Fibroblast of skin of scalp (primary cell): Measurements from ENCODE around the gene ATP2A3.
"Not testable (repeated sequence)": the region's sequence is repeated elsewhere in the genome, so short reads cannot be mapped to it uniquely, and the experiment has no call there.

Experiments
- DNase-seq: peaks from one replicate; pipeline ENCODE4 v3.0.0-alpha.2; 2013

The ATP2A3 gene

GRCh38 chr17:3954976-3955672, 9.1 kb downstream of the ATP2A3 start:
- DNase-seq: no peak

DNA sequence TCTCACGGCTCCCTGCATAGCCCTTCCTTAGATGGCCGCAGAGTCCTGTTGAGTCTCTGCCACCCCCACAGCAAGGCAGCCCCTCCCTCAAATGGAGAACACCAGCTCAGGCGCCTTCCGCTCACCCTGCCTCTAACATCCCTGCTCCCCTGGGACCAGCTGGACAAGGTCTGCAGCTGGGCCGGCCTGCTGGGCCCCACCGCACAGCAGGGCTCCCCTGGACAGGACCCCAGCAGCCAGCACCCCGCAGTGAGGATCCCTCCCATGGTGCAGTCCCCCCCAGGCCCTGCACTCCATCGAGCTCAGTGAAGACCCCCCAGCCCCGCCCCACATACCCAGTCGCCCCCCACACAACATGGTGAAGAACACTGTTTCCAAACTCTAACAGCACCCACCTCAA, 10.2 kb downstream of the ATP2A3 start:
- no peak for DNase-seq

DNA sequence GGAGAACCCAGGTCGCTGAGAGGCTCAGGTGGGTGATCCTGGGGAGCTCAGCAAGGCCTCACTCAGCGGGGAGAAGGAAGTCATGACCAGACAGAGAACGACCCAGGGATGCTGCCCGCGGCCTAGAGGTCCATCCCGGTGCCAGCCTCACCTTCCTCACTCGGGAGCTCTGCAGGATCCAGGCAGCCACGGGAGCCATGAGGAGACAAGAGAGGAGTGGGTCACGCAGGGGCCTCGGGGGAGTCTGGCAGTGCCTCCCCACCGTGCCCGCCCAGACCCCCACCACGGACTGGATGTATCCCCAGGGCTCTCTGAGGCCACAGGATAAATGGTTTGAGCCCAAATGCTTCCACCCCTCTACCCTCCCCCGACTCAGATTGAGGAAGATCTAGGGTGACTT, 10.7 kb downstream of the ATP2A3 start:
- no peak for DNase-seq

- DNase-seq: no peak
These were observed 12.1 kb downstream of the ATP2A3 start for GRCh38 chr17:3952186-3952585.

GRCh38 chr17:3951420-3951819, 12.8 kb downstream of the ATP2A3 start:
- DNase-seq: no peak

- no peak for DNase-seq
These were observed 13.2 kb downstream of the ATP2A3 start for GRCh38 chr17:3951003-3951402.

- no peak for DNase-seq
These were observed 13.7 kb downstream of the ATP2A3 start for GRCh38 chr17:3950584-3950983.

DNA sequence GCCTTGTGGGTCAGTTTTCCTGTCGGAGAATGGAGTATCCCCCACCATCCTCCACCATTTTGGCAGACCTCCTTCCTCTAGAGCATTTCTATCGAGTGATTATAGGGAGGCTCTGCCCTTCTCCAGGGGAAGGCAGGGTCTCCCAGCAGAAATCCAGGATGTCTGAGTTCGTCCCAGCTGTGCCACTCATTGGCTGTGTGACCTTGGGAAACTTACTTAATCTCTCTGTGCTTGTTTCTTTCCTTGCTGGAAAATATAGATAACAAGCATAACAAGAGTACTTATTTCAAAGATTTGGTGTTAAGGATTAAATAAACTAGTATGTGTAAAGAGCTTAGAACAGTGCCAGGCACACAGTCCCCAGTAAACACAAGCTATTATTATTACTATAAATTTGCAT, 14.8 kb downstream of the ATP2A3 start:
- no peak for DNase-seq

GRCh38 chr17:3948551-3948950, 15.7 kb downstream of the ATP2A3 start:
- not testable (repeated sequence) for DNase-seq

DNA sequence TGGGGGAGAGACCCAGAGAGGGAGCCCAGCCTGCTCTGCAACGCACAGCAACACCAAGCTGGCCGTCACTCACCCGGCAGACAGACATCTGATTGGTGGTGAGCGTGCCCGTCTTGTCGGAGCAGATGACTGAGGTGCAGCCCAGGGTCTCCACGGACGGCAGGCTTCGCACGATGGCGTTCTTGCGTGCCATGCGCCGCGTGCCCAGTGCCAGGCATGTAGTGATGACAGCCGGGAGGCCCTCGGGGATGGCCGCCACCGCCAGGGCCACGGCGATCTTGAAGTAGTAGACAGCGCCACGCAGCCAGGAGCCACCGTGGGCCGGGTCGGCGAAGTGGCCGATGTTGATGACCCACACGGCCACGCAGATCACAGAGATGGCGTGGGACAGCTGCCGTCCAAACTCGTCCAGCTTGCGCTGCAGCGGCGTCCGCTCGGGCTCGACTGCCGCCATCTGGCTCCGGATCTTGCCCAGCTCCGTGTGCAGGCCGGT, 16.9 kb downstream of the ATP2A3 start:
- DNase-seq: no peak

DNA sequence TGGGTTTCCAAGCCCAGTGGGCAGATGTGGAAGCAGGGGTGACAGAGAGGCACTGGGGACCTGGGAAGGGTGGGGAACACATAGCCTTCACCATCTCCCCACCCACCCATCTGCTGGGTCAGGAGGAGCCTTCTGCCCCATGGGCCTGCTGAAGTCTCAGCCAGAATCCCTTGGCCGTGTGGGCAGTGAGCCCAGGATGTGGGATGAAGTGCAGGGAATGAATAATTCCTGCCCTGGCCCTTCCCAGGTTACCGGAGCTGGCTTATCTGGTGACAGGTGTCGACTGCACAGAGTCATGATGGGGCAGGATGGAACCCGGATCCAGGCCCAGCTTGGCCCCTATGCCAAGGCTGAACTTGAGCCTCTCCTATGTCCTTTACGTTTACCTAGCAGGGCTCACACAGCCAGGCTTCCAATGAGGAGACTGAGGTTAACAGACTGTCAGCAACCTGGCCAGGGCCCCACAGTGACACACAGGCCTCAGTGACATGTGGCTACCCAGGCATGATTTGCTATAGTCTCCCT, 17.5 kb downstream of the ATP2A3 start:
- DNase-seq: no peak

DNA sequence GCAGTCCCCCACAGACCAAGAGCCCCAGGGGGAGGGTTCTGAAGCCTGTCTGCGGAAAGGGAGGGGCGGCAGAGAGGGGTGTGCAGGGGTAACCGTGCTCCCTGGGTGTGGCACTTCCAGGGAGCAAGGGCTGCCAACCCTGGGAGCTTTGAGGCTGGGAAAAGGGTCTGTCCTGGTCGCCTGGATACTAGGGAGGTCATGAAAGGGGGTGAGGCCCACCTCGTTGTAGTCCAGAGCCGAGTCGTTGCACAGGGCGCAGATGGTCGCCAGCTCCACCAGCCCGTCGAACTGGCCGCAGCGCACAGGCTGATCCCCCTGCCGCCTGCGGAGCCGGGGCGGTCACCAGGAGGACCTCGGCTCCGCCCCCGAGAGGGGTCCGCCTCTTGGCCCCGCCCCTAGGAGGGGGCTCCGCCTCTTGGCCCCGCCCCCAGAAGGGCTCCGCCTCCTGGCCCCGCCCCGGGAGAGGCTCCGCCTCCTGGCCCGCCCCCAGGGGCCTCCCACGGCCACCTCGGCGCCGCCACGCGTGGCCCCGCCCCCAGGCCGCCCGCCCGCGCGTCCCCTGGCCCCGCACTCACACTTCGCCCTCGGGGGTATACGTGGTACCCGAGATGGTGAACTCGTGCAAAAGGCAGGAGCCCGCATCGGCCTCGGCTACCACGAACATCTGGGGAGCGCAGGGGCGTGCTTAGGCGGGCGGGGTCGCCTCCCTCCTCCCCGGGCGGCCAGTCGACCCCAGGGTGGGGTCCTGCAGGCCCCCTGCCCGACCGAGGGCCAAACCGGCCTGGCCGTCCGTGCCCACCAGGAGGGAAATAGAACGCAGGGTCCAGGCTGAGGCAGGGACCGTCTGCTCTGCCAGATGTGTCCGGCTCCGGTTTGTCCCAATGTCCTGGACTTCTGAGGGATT, 19.5 kb downstream of the ATP2A3 start:
- peak; percentile 82 for DNase-seq

- DNase-seq: no peak
These were observed 20.9 kb downstream of the ATP2A3 start for GRCh38 chr17:3943240-3943891.

DNA sequence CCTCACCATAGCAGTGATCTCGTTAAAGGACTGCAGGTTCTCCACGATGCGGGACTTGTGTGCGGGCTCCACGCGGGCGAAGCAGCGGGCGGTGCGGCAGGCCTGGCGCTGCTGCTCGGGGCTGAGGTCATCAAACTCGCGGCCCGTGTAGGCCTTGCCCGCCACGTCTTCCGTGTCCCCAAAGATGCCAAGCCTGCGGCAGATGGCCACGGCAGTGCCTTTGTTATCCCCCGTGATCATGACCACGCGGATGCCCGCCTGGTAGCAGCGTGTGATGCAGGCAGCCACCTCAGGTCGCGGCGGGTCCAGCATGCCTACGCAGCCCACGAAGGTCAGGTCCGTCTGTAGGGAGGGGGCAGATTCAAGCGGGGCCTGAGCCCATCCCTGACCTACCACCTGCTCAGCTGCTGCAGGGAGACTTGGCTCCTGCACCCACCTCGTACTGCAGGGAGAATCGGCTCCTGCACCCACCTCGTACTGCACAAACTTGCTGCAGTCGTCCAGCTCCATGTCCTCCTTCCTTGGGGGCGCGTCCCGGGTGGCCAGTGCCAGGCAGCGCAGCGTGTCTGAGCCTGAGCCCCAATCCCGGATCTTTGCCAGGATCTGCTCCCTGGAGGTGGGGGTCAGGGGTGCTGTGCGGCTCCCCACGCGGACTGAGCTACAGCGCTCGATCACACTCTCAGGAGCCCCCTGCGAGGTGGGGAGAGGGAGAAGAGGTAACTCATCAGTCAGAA, 23.1 kb downstream of the ATP2A3 start:
- DNase-seq: no peak

- DNase-seq: no peak
These were observed 26.9 kb downstream of the ATP2A3 start for GRCh38 chr17:3937359-3937758.

- DNase-seq: peak; percentile 22
These were observed 28.3 kb downstream of the ATP2A3 start for GRCh38 chr17:3935825-3936355.

- DNase-seq: peak; percentile 64
These were observed 29.1 kb downstream of the ATP2A3 start for GRCh38 chr17:3935140-3935542.

- DNase-seq: no peak
These were observed 34.5 kb downstream of the ATP2A3 start for GRCh38 chr17:3929764-3930163.

- no peak for DNase-seq
These were observed 35.1 kb downstream of the ATP2A3 start for GRCh38 chr17:3929181-3929580.

GRCh38 chr17:3928406-3928805, 35.8 kb downstream of the ATP2A3 start:
- DNase-seq: no peak

DNA sequence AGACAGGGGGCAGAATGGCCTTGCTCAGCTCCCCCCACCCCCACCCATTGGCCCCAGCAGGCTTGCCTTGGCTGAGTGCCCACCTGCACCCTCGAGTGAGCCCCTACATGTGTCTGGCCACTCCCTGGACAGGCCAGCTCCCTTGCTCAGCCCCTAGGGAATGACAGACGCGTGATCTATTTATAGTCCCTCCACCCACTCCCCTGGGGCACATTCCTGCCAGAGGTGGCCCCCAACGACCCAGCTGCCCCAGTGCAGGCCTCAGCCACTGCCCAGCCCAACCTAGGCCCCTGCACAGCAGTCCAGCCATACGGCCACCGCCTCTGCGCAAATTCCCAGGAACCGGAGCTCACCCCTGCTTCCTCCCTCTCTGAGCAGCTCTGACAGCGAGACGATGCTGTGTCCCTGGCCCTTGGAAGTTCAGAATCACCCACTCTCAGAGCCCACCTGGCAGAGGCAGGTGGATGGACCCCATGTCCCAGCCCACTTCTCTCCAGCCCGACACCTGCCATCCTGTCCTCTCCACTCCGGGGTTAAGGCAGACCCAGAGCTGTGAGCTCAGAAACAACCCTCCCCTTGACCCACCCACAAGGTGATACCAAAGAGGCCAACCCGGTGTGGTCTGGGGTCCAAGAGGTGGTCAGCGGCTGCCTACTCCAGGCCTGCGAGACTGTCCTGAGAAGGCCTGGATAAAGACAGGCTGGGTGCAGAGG, 36.5 kb downstream of the ATP2A3 start:
- DNase-seq: no peak
